Osteoblast (primary cell): ENCODE measurements around the gene HASPIN. TPM values are rescaled to one million over a fixed set of nuclear protein-coding genes. Genes with fewer than 3 reads are reported as not detected.

ENCODE experiments used
- DNase-seq: peaks from one replicate; pipeline ENCODE4 v3.0.0; 2011; ENCODE audit warnings: low spot score, mixed read lengths; ENCODE audit not compliant: insufficient read length; ENCODE audit errors: missing footprints
- H2AFZ ChIP-seq: 2 replicates; pipeline ENCODE4 v1.6.0; 2011; ENCODE audit warnings: mild to moderate bottlenecking, low read length
- H3K27ac ChIP-seq: 2 replicates; pipeline ENCODE4 v1.5.1; 2011; ENCODE audit warnings: mild to moderate bottlenecking, low read depth, low read length, moderate library complexity
- H3K27me3 ChIP-seq: 2 replicates; pipeline ENCODE4 v1.6.0; 2012; ENCODE audit warnings: mild to moderate bottlenecking, control low read depth, inconsistent platforms, low read length, moderate library complexity; ENCODE audit not compliant: insufficient read depth
- H3K36me3 ChIP-seq: 2 replicates; pipeline ENCODE4 v1.5.1; 2011; ENCODE audit warnings: mild to moderate bottlenecking, low read length, control low read depth, moderate library complexity; ENCODE audit not compliant: insufficient read depth
- H3K4me1 ChIP-seq: 2 replicates; pipeline ENCODE4 v1.5.1; 2011; ENCODE audit warnings: mild to moderate bottlenecking, low read length, control low read depth, moderate library complexity; ENCODE audit not compliant: insufficient read depth
- H3K4me2 ChIP-seq: 2 replicates; pipeline ENCODE4 v1.6.0; 2011; ENCODE audit warnings: mild to moderate bottlenecking, low read length; ENCODE audit not compliant: insufficient read depth
- H3K4me3 ChIP-seq: fragments of 200-600 bp; sonication (generic); 3 replicates; pipeline ENCODE4 v1.5.1; 2012; ENCODE audit warnings: mild to moderate bottlenecking, low read length, inconsistent platforms; ENCODE audit not compliant: insufficient read depth
- H3K79me2 ChIP-seq: 2 replicates; pipeline ENCODE4 v1.6.0; 2012; ENCODE audit warnings: mild to moderate bottlenecking, low read length, control low read depth, inconsistent platforms; ENCODE audit not compliant: insufficient read depth
- H3K9me3 ChIP-seq: 2 replicates; pipeline ENCODE4 v1.5.1; 2011; ENCODE audit warnings: low read depth, low read length, control low read depth
- H4K20me1 ChIP-seq: 2 replicates; pipeline ENCODE4 v1.6.0; 2012; ENCODE audit warnings: mild to moderate bottlenecking, low read length, control low read depth; ENCODE audit not compliant: insufficient read depth
- CTCF ChIP-seq: IDR thresholded peaks from 2 replicates; pipeline ENCODE4 v1.5.1; 2011; ENCODE audit warnings: mild to moderate bottlenecking, low read depth, low read length, moderate library complexity; ENCODE audit errors: extremely low read depth
- total RNA-seq: library from RNA; depleted of rRNA; stranded (reverse); fragments of >200 nt; gene quantifications from 2 replicates; pipeline ENCODE4 v1.2.3, GENCODE V29; 2012

The HASPIN gene
- total RNA-seq, 1 donor = 1.4 TPM

DNA sequence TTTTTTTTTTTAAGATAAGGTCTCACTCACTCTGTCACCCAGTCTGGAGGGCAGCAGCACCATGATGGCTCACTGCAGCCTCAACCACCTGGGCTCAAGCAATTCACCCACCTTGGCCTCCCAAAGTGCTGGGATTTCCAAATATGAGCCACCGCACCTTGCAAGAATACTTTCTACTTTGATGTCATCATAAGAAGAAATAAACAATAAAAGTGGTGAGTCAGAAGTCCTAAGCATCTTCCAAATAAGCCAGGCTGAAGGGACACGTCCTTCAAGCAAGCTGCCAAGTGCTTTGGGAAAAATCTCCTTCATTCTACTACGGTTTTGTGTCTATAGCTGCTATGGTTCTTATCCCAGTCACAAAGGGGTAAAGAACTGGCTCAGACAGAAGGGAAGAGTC lies 20.3 kb downstream of the HASPIN start:
- no peaks in the 10 kb centered on the region for H4K20me1 ChIP-seq
- H3K4me2 ChIP-seq = no peak overlapping the region
- H3K79me2 ChIP-seq = no peaks in the 10 kb centered on the region
- no peak overlapping the region for H2AFZ ChIP-seq
- no peaks in the 10 kb centered on the region for H3K36me3 ChIP-seq
- no peaks in the 10 kb centered on the region for H3K27me3 ChIP-seq
- DNase-seq = no peak
- no peak overlapping the region for H3K27ac ChIP-seq
- H3K4me1 ChIP-seq = no peaks in the 10 kb centered on the region
- no peak overlapping the region for H3K4me3 ChIP-seq
- no peak for TF ChIP-seq CTCF
- H3K9me3 ChIP-seq = no peaks in the 10 kb centered on the region

- Histone ChIP-seq H3K27ac (no peak overlapping the region), H3K4me3 (no peak overlapping the region), H3K36me3 (no peaks in the 10 kb centered on the region), H4K20me1 (no peaks in the 10 kb centered on the region), H3K27me3 (no peaks in the 10 kb centered on the region), H3K4me2 (no peak overlapping the region), H3K79me2 (no peaks in the 10 kb centered on the region), H3K4me1 (no peaks in the 10 kb centered on the region), H2AFZ (no peak overlapping the region), H3K9me3 (no peaks in the 10 kb centered on the region)
- no peak for DNase-seq
- TF ChIP-seq CTCF = no peak
Measured at GRCh38 chr17:3745071-3745470, 21.4 kb downstream of the HASPIN start.

DNA sequence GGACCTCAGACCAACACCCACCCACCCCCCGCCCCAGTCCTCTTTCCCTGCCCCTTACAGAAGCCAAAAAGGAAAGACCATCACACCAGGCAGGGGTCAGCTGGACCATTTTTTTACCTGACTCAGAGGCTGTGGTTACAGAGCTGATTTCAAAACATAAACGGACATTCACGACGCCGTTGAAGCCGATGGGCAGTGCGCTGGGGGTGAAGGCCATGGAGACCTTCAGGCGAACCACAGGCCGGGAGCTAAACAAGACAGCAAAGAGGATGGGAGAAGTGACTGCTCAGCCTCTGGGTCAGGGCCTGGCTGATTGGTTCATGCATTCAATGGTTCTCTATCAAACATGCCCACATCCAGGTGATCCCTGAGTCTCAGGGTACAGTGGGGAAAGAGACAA lies 24.1 kb downstream of the HASPIN start:
- H3K36me3 ChIP-seq = no peaks in the 10 kb centered on the region
- no peak overlapping the region for H2AFZ ChIP-seq
- H3K4me1 ChIP-seq = no peaks in the 10 kb centered on the region
- no peaks in the 10 kb centered on the region for H3K9me3 ChIP-seq
- no peaks in the 10 kb centered on the region for H4K20me1 ChIP-seq
- H3K27me3 ChIP-seq = no peaks in the 10 kb centered on the region
- peak; percentile 43 for DNase-seq
- no peaks in the 10 kb centered on the region for H3K79me2 ChIP-seq
- no peak for TF ChIP-seq CTCF
- no peak overlapping the region for H3K27ac ChIP-seq
- no peak overlapping the region for H3K4me2 ChIP-seq
- H3K4me3 ChIP-seq = no peak overlapping the region

- peak; percentile 36 for DNase-seq
- H3K79me2 ChIP-seq = no peaks in the 10 kb centered on the region
- no peaks in the 10 kb centered on the region for H3K9me3 ChIP-seq
- no peak for TF ChIP-seq CTCF
- H4K20me1 ChIP-seq = no peaks in the 10 kb centered on the region
- no peak overlapping the region for H3K4me3 ChIP-seq
- H3K4me1 ChIP-seq = no peaks in the 10 kb centered on the region
- no peak overlapping the region for H3K4me2 ChIP-seq
- H2AFZ ChIP-seq = no peak overlapping the region
- H3K36me3 ChIP-seq = no peaks in the 10 kb centered on the region
- H3K27me3 ChIP-seq = no peaks in the 10 kb centered on the region
- no peak overlapping the region for H3K27ac ChIP-seq
Measured at GRCh38 chr17:3748576-3748975, 24.9 kb downstream of the HASPIN start.
